NOMO-1 treated with DMSO at 0.1 percent for 48 hours (cell line): ENCODE measurements around the gene KLK5.
"Not testable (repeated sequence)": the region's sequence is repeated elsewhere in the genome, so short reads cannot be mapped to it uniquely, and the experiment has no call there.

Experiments
- DNase-seq: peaks from one replicate; lab custom pipeline; 2025; ENCODE audit not compliant: unreplicated experiment; lab: John Stamatoyannopoulos, UW

The KLK5 gene

GRCh38 chr19:50952910-50953309 lies at the start of gene KLK5:
Gene KLK5 (minus strand): TSS chr19:50953038. CDS start chr19:50952657, 381 bp downstream.
- no peak for DNase-seq

GRCh38 chr19:51002089-51002532 lies 49.3 kb upstream of the KLK5 start:
- no peak for DNase-seq

GRCh38 chr19:51001515-51001914 lies 48.7 kb upstream of the KLK5 start, which contains the start of gene KLK8:
Gene KLK8 (minus strand): TSS chr19:51001604. CDS start chr19:51001167, 437 bp downstream.
- DNase-seq = no peak

- no peak for DNase-seq
Measured at GRCh38 chr19:51000981-51001380, 48.1 kb upstream of the KLK5 start.

- no peak for DNase-seq
Measured at GRCh38 chr19:51000426-51000825, 47.6 kb upstream of the KLK5 start.

- no peak for DNase-seq
Measured at GRCh38 chr19:50998686-50999085, 45.8 kb upstream of the KLK5 start.

- DNase-seq = no peak
Measured at GRCh38 chr19:50998061-50998460, 45.2 kb upstream of the KLK5 start.

GRCh38 chr19:50994129-50994528 lies 41.3 kb upstream of the KLK5 start:
- no peak for DNase-seq

- DNase-seq = no peak
Measured at GRCh38 chr19:50992666-50993035, 39.8 kb upstream of the KLK5 start.

GRCh38 chr19:50984416-50984815 lies 31.6 kb upstream of the KLK5 start:
- DNase-seq = not testable (repeated sequence)

- no peak for DNase-seq
Measured at GRCh38 chr19:50983625-50984292, 30.9 kb upstream of the KLK5 start, which contains the start of gene KLK7. Gene KLK7 (minus strand): TSS chr19:50983917. CDS start chr19:50982399, 1,518 bp downstream.

- DNase-seq = no peak
Measured at GRCh38 chr19:50982186-50982585, 29.3 kb upstream of the KLK5 start.

GRCh38 chr19:50981587-50982146 lies 28.8 kb upstream of the KLK5 start:
- DNase-seq = no peak

- DNase-seq = no peak
Measured at GRCh38 chr19:50980208-50980607, 27.4 kb upstream of the KLK5 start.

GRCh38 chr19:50979758-50980157 lies 26.9 kb upstream of the KLK5 start:
- DNase-seq = no peak

GRCh38 chr19:50978772-50979390 lies 26.0 kb upstream of the KLK5 start:
- no peak for DNase-seq

- DNase-seq = no peak
Measured at GRCh38 chr19:50977626-50978025, 24.8 kb upstream of the KLK5 start.

- DNase-seq = no peak
Measured at GRCh38 chr19:50975766-50976165, 22.9 kb upstream of the KLK5 start.

- no peak for DNase-seq
Measured at GRCh38 chr19:50974702-50975556, 22.1 kb upstream of the KLK5 start.

GRCh38 chr19:50972795-50973376 lies 20.0 kb upstream of the KLK5 start:
- no peak for DNase-seq

GRCh38 chr19:50969810-50970209 lies 17.0 kb upstream of the KLK5 start:
- not testable (repeated sequence) for DNase-seq
